Stimulated activated CD4-positive, alpha-beta T cell treated with anti-CD3 and anti-CD28 coated beads, Interleukin-2, amount 100 ng/mL, for 48 hours (primary cell): Measurements from ENCODE around the gene ZNF732.
"Not testable (repeated sequence)": the region's sequence is repeated elsewhere in the genome, so short reads cannot be mapped to it uniquely, and the experiment has no call there.

Source experiments
- DNase-seq, 2 donors: peaks; one replicate each; pipeline ENCODE4 v3.0.0-alpha.2; 2020

Gene ZNF732

DNA sequence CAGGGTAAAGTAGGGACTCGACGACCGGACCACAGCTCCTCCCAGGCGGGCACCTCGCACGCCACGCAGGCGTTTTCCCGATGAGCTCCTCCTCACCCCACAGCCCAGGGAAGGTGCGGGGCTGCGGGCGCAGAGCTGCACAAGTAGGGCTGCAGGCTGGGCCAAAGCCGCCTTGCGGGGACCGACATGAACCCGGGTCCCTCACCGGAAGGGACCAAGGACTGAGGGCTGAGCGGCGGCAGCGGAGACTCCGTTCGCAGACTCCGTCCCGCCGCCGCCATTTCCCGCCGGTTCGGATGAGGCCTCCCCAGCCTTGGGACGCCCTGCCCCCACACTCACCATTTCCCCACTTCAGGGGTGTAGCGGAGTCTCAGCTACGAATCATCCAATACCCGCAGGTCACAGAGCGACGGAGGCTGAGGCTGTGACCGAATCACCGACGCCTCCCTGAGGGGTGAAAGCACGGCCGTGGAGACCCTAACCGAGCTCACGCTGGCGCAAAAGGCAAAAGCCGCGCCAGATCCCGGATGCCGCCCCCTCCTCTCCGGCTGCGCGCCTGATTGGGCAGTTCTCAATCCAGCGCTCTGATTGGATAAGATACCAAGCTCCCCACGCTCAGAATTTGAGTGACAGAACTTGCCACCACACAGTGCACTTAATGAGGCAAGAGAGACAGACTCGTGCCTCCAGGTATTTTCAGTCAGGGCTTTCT lies at the start of gene ZNF732:
ZNF732 (minus strand) TSS at position 506 of the 712 bp plus-strand sequence; CDS start at position 342, 164 bp downstream.
- no peak for DNase-seq

DNA sequence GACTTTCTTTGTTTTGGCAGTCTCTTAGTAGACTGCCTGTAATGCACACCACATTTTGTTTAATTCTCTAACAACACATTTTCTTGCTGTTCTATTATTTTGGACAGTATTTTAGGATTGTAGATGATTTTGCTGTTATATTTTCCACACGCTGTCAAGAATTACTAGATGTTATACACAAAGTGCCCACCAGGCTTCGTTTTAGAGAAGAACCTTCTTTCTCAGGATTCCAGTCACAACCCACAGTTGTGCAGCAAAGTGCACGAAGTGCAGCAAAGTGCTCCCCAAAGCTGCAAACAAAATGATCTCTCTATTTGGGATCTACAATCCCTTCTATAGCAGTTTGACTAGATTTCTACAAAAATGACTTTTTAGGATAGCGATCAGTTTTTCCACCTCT lies 34.7 kb upstream of the ZNF732 start:
- no peak for DNase-seq

DNA sequence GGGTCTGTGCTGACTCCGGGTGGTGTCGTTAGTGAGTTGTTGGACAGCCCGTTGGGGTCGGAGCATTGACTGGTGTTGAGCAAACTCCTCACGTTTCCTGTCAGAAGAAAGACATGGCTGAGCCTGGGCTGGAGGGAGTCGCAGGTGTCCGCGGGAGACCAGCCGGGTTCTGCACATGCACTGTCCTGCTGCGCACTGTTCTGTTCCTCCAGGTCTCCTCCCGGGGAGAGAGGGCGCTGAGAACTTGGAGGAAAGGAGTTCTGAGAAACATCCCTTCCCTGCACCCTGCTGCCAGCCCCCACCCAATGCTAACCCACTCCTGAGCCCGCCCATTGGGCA lies 33.5 kb upstream of the ZNF732 start:
- DNase-seq: no peak

DNA sequence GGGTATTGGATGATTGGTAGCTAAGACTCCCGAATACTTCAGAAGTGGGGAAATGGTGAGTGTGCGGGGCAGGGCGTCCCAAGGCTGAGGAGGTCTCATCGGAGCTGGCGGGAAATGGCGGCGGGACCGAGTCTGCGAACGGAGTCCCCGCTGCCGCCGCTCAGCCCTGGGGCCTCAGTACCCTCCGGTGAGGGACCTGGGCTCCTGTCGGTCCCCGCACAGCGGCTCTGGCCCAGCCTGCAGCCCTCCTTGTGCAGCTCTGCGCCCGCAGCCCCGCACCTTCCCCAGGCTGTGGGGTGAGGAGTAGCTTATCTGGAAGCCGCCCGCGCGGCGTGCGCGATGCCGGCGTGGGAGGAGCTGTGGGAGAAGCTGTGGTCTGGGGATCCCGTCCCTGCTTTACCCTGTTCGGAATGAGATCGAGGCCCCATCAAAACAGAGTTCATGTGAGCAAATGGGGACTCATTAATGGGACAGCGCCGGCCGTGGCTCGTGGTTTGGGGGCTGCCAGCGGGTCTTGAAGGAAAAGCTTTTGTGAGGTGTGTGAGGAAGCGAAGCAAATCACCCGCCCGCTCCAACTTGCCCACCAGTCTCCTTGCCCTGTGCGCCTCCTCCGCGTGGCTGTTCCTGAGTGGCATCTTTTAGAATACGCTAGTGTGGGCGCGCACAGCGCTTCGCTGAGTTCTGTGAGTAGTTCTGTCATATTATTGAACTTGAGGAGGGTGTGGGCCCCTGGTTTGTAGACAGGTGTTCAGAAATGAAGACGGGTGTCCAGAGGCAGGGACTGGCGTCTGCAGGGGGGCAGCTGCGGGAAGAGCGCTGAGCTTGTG lies 32.9 kb upstream of the ZNF732 start:
- peak; percentile 35 to 50 for DNase-seq

DNA sequence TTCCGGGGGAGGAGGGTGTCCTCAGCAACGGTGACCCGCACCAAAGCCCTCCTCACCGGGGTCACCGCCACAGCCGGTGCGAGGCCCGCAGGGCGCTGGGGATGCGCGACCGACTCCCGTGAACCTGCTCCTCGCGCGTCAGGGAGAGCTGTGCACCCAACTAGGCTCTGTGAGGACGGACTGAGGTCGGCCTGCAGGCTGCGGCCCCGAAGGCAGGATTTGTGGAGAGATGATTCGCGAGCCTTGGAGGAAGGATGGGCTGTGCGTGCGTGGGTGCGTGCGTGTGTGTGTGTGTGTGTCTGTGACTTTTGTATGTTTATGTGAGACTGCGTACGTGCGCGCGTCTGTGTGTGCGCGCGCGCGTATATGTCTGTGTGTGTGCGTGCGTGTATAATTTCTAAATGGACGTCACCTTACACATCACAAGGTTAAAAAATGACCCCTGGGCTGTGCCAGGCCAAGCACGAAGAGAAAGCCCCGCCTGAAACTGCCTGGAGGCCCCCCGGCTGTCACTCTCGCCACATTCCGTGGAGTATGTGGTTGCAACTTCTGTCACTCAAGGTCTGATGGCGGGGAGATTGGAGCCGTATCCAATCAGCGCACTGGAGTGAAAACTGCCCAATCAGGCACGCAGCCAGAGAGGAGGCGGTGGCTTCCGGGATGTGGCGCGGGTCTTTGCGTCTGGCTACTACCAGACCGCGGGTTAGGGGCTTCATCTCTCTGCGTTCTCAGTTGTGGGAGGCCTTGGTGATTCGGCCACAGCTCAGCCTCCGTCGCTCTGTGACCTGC lies 32.1 kb upstream of the ZNF732 start, which contains the start of gene ZNF141:
ZNF141 (plus strand) TSS at position 672 of the 789 bp plus-strand sequence. CDS start 170 bp downstream, outside the sequence.
- DNase-seq: peak; percentile 80 to 82

DNA sequence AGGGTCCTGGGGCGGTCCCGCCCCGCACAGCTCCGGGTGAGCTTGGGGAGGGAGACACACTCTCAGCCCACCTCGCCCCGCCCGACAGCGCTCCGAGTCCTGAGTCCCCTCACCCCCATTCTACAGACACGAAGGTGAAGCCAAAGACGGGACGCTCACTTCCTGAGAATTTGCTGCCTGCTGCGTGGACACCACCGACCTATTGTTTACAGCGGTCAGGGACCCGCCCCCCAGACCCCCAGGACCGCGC lies 31.5 kb upstream of the ZNF732 start:
- DNase-seq: no peak

DNA sequence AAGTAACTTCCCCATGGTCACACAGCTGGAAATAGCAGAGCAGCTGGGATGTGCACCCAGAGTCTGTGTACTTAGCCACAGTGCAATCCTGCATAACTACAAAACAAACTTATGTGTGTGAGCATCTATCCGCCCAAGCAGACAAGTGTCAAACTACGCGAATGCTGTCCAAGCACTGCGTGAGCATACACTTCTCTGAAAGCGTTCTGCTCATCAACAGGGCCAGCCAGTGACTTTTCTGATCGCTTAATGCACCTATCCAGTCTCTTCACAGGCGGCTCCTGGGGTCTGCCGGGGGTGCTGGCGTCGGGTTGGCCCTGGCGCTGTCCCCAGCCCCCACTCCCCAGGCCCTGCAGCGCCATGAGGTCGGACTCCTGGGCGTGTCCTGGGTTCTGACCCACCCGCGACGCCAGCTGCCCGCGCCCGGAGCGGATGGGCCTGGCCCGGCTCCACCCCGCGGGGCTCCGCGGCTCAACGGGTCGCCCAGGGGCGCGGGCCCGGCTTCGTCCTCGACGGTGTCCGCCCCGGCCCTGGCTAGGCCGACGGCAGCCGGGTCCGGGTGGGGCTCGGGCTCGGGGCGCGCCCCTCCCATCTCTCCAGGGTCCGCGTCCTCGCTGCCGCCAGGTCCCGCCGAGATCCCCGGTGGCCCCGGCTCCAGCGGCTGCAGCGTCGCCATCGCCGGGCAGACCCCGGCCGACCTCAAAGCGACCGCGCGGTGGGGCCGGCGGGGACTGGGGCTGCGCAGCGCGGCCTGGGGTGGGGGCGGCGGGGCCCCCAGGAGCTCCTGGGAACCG lies 31.0 kb upstream of the ZNF732 start:
- no peak for DNase-seq

DNA sequence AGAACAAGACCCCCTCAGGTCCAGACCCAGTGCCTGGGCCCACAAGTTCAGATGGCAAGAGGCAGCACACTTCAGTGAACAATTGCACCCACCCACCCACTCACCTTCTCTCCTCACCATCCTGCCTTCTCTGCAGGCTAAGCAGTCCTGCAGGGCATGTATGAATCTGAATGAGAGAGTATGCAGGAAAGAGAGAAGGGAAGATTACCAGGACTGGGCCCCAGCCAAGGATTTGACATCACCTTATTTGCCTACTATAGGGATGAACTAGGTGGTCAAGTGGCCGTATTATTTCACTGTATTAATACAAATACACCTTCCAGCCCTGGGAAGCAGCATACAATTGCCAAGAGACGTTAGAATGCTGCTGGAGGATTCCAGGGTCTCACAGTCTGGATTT lies 30.2 kb upstream of the ZNF732 start:
- DNase-seq: no peak

DNA sequence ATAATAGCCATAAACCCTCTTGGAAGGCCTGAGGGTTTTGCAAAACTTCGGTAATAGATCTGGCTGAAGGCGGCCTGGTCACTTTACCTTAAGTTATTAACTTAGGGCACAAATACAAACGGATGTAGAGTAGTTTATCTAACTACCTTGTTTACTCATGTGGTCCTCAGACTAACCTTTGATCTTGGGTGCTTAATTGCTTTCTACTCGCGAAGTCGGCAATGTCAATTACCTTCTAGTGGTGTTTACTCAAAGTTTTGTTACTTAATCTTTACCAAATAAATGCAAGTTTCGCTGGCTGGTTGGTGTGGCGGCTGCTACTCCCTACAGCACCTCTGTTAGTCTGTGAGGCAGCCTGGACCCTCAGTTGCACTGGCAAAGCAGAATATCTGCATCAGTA lies 23.5 kb upstream of the ZNF732 start:
- no peak for DNase-seq

DNA sequence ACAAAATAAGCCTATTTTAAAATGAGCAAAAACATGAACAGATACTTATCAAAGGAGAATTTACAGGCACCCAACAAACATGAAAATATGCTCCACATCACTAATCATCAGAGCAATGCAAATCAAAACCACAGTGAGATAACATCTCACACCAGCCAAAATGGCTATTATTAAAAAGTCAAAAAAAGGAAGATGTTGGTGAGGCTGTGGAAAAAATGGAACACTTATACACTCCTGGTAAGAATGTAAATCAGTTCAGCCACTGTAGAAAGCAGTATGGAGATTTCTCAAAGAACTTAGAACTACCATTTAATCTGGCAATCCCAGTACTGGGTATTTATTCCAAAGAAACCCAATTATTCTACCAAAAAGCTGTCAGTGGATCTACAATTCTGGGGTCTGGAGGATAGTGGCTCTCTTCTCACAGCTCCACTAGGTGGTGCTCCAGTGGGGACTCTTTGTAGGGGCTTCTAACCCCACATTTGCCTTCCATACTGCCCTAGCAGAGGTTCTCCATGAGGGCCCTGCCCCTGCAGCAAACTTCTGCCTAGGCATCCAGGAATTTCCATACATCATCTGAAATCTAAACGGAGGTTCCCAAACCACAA lies 9.1 kb upstream of the ZNF732 start:
- no peak for DNase-seq

DNA sequence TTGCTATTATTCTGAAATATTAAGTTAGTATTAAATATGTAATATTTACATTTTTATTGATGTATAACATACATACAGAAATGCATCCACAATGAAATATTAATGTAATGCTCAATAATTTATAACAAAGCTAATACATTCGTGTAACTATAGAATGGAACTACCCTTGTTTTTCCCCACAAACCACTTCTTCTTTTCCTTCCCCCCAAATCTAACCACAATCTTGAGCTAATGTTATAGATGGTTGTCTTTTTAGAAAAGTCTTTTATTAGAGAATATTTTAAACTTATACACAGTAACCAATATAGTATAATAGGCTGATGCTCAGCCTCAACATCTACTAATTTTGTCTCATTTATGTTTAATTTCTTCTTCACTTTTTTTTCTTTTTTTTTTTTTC lies 4.5 kb upstream of the ZNF732 start:
- no peak for DNase-seq

DNA sequence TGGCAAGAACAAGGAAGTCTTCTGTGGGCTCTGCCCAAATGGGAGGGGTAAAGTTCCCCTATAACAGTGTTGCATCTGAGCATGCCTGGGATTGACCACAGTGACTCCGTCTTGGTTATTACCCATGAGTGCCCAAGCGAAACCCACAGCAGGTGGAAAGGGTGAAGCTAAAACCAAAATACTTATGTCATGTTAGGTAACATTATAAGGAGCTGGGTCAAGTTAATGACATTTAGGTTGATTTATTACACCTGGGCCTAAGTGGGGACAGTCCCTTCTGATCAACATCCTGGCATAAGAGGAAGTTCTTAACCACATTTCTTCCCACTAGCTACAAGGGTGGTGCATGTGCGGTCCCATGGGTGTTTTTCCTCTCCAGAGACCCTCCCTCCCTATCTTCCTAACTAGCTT lies 1.3 kb upstream of the ZNF732 start:
- DNase-seq: no peak

DNA sequence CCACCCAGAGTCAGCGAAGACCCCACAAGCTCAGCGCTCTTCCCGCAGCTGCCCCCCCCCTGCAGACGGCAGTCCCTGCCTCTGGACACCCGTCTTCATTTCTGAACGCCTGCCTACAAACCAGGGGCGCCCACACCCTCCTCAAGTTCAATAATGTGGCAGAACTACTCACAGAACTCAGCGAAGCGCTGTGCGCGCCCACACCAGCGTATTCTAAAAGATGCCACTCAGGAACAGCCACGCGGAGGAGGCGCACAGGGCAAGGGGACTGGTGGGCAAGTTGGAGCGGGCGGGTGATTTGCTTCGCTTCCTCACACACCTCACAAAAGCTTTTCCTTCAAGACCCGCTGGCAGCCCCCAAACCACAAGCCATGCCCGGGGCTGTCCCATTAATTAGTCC lies 758 bp downstream of the ZNF732 start:
- not testable (repeated sequence) for DNase-seq

DNA sequence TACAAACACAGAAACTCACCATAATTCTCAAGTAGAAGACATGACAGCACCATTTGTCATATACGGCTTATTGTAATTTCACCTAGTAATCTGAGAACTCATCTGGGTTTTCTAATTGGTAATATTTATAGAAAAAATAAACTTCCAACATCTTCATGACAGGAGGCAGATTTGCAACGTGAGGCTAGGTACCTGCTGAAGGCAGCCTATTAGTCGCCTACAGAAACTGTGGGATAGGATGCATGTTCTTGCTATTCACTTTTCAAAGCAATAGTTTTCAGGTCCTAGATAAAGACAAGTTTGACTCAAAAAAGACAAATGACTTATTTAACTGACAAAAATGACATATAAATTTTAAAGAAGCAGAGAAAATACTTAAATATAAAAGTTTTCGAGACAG lies 2.9 kb downstream of the ZNF732 start:
- no peak for DNase-seq

DNA sequence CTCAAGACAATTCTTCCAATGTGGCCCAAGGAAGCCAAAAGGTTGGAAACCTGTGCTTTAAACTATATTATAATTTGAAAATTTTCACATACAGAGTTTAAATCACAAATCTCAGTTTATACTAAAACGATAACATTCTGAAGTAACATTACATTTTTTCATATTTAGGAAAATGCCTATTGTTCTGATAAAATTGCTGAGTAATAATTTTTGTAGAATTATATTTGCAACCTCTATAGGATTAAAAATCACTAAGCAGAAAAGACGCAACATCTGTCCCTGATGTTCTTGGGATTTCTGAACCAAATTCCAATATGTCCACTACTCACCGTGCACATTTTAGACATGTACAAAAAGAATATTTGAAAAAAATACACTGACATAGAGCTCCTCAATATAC lies 10.5 kb downstream of the ZNF732 start:
- no peak for DNase-seq

DNA sequence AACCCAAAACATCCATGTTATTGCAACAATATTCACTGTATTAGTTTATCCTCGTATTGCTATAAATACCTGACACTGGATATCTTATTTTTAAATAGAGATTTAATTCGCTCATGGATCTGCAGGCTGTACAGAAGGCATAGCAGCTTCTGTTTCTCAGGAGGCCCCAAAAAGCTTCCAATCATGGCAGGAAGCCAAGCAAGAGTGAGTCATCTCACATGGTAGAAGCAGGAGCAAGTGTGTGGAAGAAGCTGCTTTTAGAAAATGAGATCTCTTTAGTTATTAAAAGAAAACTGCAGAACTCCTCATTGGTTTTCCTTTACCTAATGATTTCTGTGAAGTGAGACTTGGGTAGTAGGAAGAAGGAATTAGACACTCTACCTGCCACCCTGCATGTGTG lies 16.4 kb downstream of the ZNF732 start:
- no peak for DNase-seq

DNA sequence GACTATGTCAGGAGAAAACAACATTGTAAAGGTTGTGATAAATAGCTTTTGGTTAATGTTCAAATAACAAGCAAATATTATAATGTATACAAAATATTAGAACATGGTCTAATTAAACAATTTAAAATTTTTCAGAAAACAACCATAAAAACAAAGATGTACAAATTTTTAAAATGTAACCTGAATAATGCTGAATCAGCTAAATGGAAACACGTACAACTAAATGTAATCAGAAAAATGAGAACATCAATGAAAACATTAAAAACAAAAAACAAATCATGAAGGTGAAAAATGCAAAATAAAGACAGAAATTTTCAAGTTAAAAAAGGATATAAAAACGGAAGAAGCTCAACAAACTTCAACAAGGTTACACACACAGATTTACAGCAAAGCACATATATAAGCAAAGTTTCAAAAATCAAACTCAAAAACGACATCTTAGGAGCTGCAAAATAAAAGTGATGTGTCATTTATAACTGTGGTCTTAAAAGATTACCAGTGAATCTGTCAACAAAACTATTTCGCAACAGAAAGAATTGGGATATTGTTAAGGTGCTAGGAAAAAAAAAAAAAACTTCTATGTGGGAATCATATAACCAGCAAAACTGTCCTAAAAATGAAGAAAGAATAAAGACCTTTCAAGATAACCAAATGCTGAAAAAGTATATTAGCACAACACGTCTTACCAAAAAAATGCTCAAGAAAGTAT lies 31.8 kb downstream of the ZNF732 start:
- DNase-seq: no peak

DNA sequence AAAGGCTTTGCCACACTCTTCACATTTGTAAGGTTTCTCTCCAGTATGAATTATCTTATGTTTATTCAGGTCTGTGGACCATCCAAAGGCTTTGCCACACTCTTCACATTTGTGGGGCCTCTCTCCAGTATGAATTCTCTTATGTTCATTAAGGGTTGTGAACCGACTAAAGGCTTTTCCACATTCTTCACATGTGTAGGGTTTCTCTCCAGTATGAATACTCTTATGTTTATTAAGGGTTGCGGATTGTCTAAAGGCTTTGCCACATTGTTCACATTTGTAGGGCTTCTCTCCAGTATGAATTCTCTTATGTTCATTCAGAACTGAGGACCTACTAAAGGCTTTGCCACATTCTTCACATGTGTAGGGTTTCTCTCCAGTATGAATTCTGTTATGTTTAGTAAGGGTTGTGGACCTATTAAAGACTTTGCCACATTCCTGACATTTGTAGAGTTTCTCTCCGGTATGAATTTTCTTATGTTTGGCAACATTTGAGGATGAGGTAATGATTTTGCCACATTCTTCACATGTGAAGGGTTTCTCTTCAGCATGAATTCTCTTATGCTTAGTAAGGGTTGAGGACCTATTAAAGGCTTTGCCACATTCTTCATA lies 33.7 kb downstream of the ZNF732 start:
- no peak for DNase-seq

DNA sequence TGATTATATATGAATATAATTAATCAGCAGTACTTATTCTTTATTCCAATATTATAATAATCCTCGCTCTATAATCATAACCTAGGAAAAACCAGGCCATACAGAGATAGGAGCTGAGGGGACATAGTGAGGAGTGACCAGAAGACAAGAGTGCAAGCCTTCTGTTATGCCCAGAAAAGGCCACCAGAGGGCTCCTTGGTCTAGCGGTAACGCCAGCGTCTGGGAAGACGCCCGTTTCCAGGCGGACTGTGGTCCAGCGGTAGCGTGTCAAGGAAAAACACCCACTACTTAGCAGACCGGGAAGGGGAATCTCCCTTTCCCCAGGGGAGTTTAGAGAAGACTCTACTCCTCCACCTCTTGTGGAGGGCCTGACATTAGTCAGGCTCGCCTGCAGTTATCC lies 46.0 kb downstream of the ZNF732 start:
- not testable (repeated sequence) for DNase-seq

DNA sequence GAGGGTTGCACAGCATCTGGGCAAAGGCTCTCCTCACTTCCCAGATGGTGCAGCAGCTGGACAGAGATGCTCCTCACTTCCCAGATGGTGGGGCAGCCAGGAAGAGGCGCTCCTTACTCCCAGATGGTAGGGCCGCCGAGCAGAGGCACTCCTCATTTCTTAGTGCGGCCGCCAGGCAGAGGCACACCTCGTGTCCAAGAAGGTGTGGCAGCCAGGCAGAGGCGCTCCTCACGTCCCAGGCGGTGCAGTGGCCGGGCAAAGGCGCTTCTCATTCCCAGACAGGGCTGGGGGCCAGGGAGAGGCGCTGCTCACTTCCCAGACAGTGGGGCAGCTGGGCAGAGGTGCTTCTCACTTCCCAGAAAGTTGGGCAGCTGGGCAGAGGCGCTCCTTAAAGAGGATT lies 48.8 kb downstream of the ZNF732 start:
- no peak for DNase-seq
